Measurements from ENCODE around the gene GPBAR1.

GRCh38 chr2:218305383-218305782 lies 44.6 kb downstream of the GPBAR1 start:
- TF ChIP-seq CTCF (IDR thresholded peaks at IDR 0.05; ENCODE audit: low read depth, low read length, missing input control), result no peak
- no peak for TF ChIP-seq ZBTB33 (IDR thresholded peaks at IDR 0.05)
- no peak for TF ChIP-seq MAX (IDR thresholded peaks at IDR 0.05)
- no peak for TF ChIP-seq RXRA (IDR thresholded peaks at IDR 0.05)
- TF ChIP-seq SP1 (IDR thresholded peaks at IDR 0.05), result no peak
- TF ChIP-seq RAD21 (IDR thresholded peaks at IDR 0.05), result no peak
- TF ChIP-seq REST (IDR thresholded peaks at IDR 0.05), result no peak
- TF ChIP-seq JUND (IDR thresholded peaks at IDR 0.05), result no peak
- TF ChIP-seq GABPA (IDR thresholded peaks at IDR 0.05 in 1 of 2, conservative IDR thresholded peaks at IDR 0.05 in 1 of 2), result no peak
- TF ChIP-seq YY1 (IDR thresholded peaks at IDR 0.05), result no peak
- no peak for TF ChIP-seq TAF1 (conservative IDR thresholded peaks at IDR 0.05)
- TF ChIP-seq FOXA2 (IDR thresholded peaks at IDR 0.05), result no peak

Measured in liver (tissue), 3 donors.